ENCODE data around the gene ADAM30.
"Not testable (repeated sequence)": the region's sequence is repeated elsewhere in the genome, so short reads cannot be mapped to it uniquely, and the experiment has no call there.

ADAM30 gene

GRCh38 chr1:119873135-119874015, 22.9 kb downstream of the ADAM30 start:
- no peak for DNase-seq

- DNase-seq = no peak
These were observed 24.4 kb downstream of the ADAM30 start for GRCh38 chr1:119871881-119872280.

- peak; percentile 88 for DNase-seq
These were observed 25.3 kb downstream of the ADAM30 start for GRCh38 chr1:119870917-119871596.

GRCh38 chr1:119869995-119870394, 26.3 kb downstream of the ADAM30 start:
- DNase-seq = no peak

- no peak for DNase-seq
These were observed 28.1 kb downstream of the ADAM30 start for GRCh38 chr1:119868176-119868575.

GRCh38 chr1:119866451-119866850, 29.9 kb downstream of the ADAM30 start:
- no peak for DNase-seq

- no peak for DNase-seq
These were observed 30.7 kb downstream of the ADAM30 start for GRCh38 chr1:119865627-119866026.

- no peak for DNase-seq
These were observed 34.0 kb downstream of the ADAM30 start for GRCh38 chr1:119862276-119862675.

GRCh38 chr1:119861547-119861946, 34.8 kb downstream of the ADAM30 start:
- no peak for DNase-seq

- DNase-seq = no peak
These were observed 36.7 kb downstream of the ADAM30 start for GRCh38 chr1:119859647-119860046.

- not testable (repeated sequence) for DNase-seq
These were observed 37.6 kb downstream of the ADAM30 start for GRCh38 chr1:119858556-119859214.

GRCh38 chr1:119858126-119858525, 38.2 kb downstream of the ADAM30 start:
- DNase-seq = no peak

- no peak for DNase-seq
These were observed 43.2 kb downstream of the ADAM30 start for GRCh38 chr1:119853155-119853554.

GRCh38 chr1:119844206-119844605, 52.1 kb downstream of the ADAM30 start:
- not testable (repeated sequence) for DNase-seq

Measured in activated CD8-positive, alpha-beta memory T cell treated with anti-CD3 and anti-CD28 coated beads for 24 hours (primary cell).